Measurements from ENCODE around the gene TRPM5. TPM values are rescaled to one million over a fixed set of nuclear protein-coding genes. Genes with fewer than 3 reads are reported as not detected.

The TRPM5 gene
- total and polyA plus RNA-seq, 4 donors: 0.05 TPM; not detected in 3

DNA sequence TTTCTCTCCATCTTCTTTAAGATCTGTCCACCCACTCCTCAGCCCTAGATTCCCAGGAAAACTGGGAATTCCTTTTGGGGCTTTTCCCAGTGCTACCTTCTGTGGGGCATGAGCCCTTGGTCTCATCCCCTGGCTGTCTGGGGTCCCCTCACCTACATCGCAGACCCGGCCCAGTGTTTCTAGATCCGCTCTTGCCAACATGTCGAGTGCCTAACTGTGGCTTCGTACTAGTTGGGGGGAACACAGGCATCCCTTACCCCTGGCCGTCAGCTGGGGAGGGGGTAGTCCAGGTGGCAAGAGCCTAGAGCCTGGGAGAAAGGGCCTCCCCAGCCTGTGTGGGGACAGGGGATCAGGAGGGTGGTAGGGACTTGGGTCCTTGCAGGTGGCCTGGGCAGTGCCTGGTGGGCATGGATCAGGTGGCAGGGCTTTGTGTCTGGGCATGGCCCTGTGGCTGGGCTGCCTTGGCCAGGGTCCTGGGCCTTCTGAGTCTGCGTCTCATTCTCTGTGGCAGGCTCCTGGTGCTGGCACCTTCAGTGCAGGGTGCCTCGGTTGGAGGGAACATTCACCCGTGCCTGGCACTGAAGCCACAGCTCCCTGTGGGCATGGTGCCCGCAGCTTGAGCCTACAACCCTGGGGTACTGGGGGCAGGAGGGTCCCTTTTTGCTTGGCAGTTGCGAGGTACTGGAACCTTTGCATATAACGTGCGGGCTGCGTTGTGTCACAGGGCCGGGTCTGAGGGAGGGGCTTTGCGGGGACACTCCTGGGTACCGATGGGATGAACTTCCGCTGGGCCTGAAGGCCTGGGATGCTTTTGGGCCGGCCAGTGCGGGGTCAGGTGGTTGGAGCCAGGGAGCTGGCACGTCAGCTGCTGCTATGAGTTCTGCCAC lies 4.6 kb upstream of the TRPM5 start:
- DNase-seq (ENCODE audit: low spot score): no peak
- Histone ChIP-seq H3K9me3 (ENCODE audit: control insufficient read depth in 4 of 4, low read length in 3 of 4) (no peaks in the 10 kb centered on the region), H3K4me3 (ENCODE audit: low read depth in 1 of 3, low read length in 3 of 3) (no peak overlapping the region), H3K27ac (ENCODE audit: low read depth in 1 of 2, low read length in 2 of 2) (no peak overlapping the region), H3K9ac (ENCODE audit: low read depth in 1 of 2, low read length in 2 of 2) (no peak overlapping the region), H3K27me3 (ENCODE audit: control insufficient read depth in 4 of 4, insufficient read depth in 4 of 4, low read length in 3 of 4) (peaks cover 0 to 3% (median 0%) of the 10 kb centered on the region in 4 donors), H3K36me3 (ENCODE audit: control insufficient read depth in 4 of 4, insufficient read depth in 3 of 4, low read depth in 1 of 4, low read length in 3 of 4) (no peaks in the 10 kb centered on the region), H3K4me1 (ENCODE audit: control insufficient read depth in 4 of 4, insufficient read depth in 4 of 4, low read length in 3 of 4) (peaks cover 0 to 13% (median 1%) of the 10 kb centered on the region in 4 donors)
- WGBS: 79% methylated on average over 21 of the region's 21 CpGs
- TF ChIP-seq, protein P1, sequence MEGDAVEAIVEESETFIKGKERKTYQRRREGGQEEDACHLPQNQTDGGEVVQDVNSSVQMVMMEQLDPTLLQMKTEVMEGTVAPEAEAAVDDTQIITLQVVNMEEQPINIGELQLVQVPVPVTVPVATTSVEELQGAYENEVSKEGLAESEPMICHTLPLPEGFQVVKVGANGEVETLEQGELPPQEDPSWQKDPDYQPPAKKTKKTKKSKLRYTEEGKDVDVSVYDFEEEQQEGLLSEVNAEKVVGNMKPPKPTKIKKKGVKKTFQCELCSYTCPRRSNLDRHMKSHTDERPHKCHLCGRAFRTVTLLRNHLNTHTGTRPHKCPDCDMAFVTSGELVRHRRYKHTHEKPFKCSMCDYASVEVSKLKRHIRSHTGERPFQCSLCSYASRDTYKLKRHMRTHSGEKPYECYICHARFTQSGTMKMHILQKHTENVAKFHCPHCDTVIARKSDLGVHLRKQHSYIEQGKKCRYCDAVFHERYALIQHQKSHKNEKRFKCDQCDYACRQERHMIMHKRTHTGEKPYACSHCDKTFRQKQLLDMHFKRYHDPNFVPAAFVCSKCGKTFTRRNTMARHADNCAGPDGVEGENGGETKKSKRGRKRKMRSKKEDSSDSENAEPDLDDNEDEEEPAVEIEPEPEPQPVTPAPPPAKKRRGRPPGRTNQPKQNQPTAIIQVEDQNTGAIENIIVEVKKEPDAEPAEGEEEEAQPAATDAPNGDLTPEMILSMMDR (IDR thresholded peaks at IDR 0.05; ENCODE audit: low read depth, low read length, missing input control): no peak
- TF ChIP-seq RAD21 (IDR thresholded peaks at IDR 0.05) (no peak), EGR1 (IDR thresholded peaks at IDR 0.05; ENCODE audit: low read depth in 2 of 2) (no peak), HNF4G (IDR thresholded peaks at IDR 0.05) (no peak), GABPA (IDR thresholded peaks at IDR 0.05 in 1 of 2, conservative IDR thresholded peaks at IDR 0.05 in 1 of 2) (no peak), FOXA1 (IDR thresholded peaks at IDR 0.05) (no peak), TAF1 (conservative IDR thresholded peaks at IDR 0.05) (no peak), JUND (IDR thresholded peaks at IDR 0.05) (no peak), RXRA (IDR thresholded peaks at IDR 0.05) (no peak)
- TF ChIP-seq, protein P2, sequence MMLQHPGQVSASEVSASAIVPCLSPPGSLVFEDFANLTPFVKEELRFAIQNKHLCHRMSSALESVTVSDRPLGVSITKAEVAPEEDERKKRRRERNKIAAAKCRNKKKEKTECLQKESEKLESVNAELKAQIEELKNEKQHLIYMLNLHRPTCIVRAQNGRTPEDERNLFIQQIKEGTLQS (IDR thresholded peaks at IDR 0.05): no peak
- TF ChIP-seq, protein P3, sequence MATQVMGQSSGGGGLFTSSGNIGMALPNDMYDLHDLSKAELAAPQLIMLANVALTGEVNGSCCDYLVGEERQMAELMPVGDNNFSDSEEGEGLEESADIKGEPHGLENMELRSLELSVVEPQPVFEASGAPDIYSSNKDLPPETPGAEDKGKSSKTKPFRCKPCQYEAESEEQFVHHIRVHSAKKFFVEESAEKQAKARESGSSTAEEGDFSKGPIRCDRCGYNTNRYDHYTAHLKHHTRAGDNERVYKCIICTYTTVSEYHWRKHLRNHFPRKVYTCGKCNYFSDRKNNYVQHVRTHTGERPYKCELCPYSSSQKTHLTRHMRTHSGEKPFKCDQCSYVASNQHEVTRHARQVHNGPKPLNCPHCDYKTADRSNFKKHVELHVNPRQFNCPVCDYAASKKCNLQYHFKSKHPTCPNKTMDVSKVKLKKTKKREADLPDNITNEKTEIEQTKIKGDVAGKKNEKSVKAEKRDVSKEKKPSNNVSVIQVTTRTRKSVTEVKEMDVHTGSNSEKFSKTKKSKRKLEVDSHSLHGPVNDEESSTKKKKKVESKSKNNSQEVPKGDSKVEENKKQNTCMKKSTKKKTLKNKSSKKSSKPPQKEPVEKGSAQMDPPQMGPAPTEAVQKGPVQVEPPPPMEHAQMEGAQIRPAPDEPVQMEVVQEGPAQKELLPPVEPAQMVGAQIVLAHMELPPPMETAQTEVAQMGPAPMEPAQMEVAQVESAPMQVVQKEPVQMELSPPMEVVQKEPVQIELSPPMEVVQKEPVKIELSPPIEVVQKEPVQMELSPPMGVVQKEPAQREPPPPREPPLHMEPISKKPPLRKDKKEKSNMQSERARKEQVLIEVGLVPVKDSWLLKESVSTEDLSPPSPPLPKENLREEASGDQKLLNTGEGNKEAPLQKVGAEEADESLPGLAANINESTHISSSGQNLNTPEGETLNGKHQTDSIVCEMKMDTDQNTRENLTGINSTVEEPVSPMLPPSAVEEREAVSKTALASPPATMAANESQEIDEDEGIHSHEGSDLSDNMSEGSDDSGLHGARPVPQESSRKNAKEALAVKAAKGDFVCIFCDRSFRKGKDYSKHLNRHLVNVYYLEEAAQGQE (IDR thresholded peaks at IDR 0.05): no peak
- TF ChIP-seq, protein P4, sequence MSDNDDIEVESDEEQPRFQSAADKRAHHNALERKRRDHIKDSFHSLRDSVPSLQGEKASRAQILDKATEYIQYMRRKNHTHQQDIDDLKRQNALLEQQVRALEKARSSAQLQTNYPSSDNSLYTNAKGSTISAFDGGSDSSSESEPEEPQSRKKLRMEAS (IDR thresholded peaks at IDR 0.05): no peak

DNA sequence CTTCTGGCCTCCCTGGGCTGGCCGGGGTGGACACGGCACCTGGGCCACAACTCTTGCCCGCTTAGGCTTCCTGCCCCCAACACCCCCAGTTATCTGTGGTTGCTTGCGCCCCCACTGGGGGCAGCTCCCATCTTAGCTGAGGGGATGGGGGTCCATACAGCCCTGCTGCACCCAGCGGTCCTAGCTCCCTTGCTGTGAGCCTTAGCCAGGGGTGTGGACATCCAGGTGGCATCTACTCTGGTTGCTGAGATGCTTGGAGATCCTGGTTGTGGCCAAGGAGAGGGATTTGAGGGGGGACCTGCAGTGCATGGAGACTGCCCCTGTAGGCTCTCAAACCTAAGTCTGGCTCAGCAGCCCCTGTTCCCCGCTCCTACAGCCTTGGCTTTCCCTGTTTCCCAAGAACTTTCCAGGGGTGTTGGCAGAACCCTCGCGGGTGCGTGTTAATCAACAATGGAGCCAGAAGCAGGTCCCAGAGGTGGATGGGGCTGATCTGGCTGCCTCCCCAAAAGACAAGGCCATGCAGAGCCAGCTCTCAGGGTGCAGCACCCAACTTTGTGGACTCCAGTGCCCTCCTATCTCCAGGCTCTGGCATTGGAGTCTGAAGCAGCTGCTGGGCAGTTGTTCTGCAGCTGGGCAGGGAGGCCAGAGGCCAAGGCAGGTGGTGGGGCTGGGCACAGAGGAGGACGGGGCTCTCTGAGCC lies 3.8 kb upstream of the TRPM5 start:
- Histone ChIP-seq H3K9me3 (ENCODE audit: control insufficient read depth in 4 of 4, low read length in 3 of 4) (no peaks in the 10 kb centered on the region), H3K27ac (ENCODE audit: low read depth in 1 of 2, low read length in 2 of 2) (no peak overlapping the region), H3K4me3 (ENCODE audit: low read depth in 1 of 3, low read length in 3 of 3) (no peak overlapping the region), H3K9ac (ENCODE audit: low read depth in 1 of 2, low read length in 2 of 2) (no peak overlapping the region), H3K36me3 (ENCODE audit: control insufficient read depth in 4 of 4, insufficient read depth in 3 of 4, low read depth in 1 of 4, low read length in 3 of 4) (no peaks in the 10 kb centered on the region), H3K4me1 (ENCODE audit: control insufficient read depth in 4 of 4, insufficient read depth in 4 of 4, low read length in 3 of 4) (peaks cover 0 to 13% (median 1%) of the 10 kb centered on the region in 4 donors), H3K27me3 (ENCODE audit: control insufficient read depth in 4 of 4, insufficient read depth in 4 of 4, low read length in 3 of 4) (peaks cover 0 to 3% (median 0%) of the 10 kb centered on the region in 4 donors)
- 80% methylated on average over 10 of the region's 10 CpGs for WGBS
- no peak for DNase-seq (ENCODE audit: low spot score)
- TF ChIP-seq, protein P3 (IDR thresholded peaks at IDR 0.05): no peak

Measured in liver (tissue), 9 donors.